Neuron (in vitro differentiated cells): ENCODE results near the gene DUSP15.
"Not testable (repeated sequence)": the region's sequence is repeated elsewhere in the genome, so short reads cannot be mapped to it uniquely, and the experiment has no call there.

Experiments
- H2AFZ ChIP-seq: one replicate; pipeline ENCODE4 v1.6.1; 2013; ENCODE audit warnings: low read depth, mild to moderate bottlenecking, inconsistent platforms, low read length, moderate library complexity
- H3K27me3 ChIP-seq: one replicate; pipeline ENCODE4 v1.6.1; 2013; ENCODE audit warnings: low read length; ENCODE audit not compliant: insufficient read depth
- H3K36me3 ChIP-seq: one replicate; pipeline ENCODE4 v1.6.1; 2013; ENCODE audit warnings: low read length; ENCODE audit not compliant: insufficient read depth
- H3K4me1 ChIP-seq: one replicate; pipeline ENCODE4 v1.6.1; 2013; ENCODE audit warnings: low read length; ENCODE audit not compliant: insufficient read depth
- H3K4me3 ChIP-seq: 2 replicates; pipeline ENCODE4 v1.5.1; 2013; ENCODE audit warnings: mild to moderate bottlenecking, low read length, moderate library complexity
- H3K9me3 ChIP-seq: one replicate; pipeline ENCODE4 v1.6.1; 2013; ENCODE audit warnings: low read length

DUSP15 gene

GRCh38 chr20:31824125-31824485 lies 46.2 kb downstream of the DUSP15 start:
- Histone ChIP-seq H3K27me3 (no peaks in the 10 kb centered on the region), H3K4me3 (no peak overlapping the region), H3K9me3 (no peaks in the 10 kb centered on the region), H3K36me3 (no peaks in the 10 kb centered on the region), H2AFZ (no peak overlapping the region), H3K4me1 (peaks cover 12% of the 10 kb centered on the region)

DNA sequence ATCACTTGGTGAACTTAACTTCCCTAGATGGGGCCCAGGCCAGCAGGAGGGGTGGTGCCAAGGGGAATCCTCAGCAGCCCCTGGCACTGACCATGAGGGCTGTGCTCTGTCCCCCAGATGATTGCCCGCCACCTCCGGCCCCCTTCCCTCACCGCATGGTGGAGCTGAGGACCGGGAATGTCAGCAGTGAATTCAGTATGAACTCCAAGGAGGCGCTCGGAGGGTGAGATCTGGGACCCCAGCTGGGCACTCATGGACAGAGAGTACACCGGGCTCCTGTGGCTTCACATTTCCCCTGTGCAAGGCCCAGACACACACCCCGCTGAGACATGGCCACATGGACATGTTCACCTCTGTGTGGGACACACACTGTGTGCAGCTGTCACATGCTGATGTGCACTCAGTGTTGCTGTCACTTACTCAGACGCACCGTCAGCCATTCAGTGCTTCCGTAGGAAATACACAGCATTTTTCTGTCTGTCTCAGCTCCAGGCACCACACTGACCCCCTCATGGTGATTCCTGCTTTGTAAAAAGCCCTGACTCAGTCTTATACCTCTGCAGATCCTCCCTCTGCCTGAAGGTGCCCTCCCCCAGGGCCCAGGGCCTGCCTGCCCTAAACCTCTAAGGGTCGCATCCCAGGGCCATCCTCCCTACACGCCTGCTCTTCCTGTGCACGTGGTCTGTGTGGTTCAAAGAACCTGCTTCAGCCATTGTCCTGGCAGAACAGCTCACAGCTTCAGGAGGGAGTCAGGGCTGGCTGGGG lies 46.8 kb downstream of the DUSP15 start:
- H3K4me3 ChIP-seq, result no peak overlapping the region
- no peaks in the 10 kb centered on the region for H3K36me3 ChIP-seq
- no peak overlapping the region for H2AFZ ChIP-seq
- peaks cover 12% of the 10 kb centered on the region for H3K4me1 ChIP-seq
- no peaks in the 10 kb centered on the region for H3K9me3 ChIP-seq
- H3K27me3 ChIP-seq, result no peaks in the 10 kb centered on the region

DNA sequence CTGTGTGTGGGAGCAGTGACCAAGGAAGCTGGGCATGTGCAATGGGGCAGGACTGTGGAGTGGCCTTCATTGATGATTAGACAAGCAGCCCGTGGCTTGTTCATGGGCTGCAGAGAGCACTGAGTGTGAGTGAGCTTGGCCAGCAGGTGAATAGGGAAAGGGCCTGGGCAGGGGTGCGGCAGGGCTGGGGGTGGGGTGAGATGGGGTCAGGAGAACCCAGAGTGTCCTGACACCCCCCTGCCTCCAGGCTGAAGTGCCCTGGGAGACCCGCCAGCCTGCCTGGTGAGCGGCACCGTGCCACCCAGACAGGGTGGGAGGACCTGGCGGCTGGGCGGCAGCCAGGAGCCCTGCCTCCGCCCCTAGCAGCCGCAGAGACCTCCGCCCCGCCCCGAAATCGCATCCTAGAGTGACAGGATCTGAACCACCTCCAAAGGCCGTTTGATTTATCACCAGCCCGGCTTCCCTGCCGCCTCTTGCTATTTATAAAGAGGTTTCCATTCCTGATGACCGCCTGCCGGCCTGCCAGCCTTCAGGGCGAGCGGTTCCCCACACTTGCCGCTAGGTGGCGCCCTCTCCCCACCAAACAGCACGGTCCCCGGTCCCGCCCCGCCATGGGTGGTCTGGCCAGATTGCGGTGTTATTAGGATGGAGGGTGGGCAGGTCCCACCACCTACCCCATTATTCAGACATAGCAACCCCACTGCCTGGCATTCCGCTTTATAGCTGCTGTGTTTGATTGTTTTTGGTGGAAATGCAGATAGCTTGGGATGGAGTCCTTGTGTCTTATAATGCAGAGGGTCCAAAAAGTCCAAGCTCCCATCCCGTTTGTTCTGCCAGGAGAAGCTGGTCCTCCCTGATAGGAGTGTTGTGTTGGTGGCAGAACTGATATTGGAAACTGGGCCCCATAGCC lies 47.7 kb downstream of the DUSP15 start:
- Histone ChIP-seq H3K9me3 (no peaks in the 10 kb centered on the region), H3K36me3 (no peaks in the 10 kb centered on the region), H3K27me3 (no peaks in the 10 kb centered on the region), H3K4me3 (no peak overlapping the region), H2AFZ (no peak overlapping the region), H3K4me1 (peaks cover 12% of the 10 kb centered on the region)

- no peaks in the 10 kb centered on the region for H3K27me3 ChIP-seq
- H3K4me3 ChIP-seq, result no peak overlapping the region
- no peak overlapping the region for H2AFZ ChIP-seq
- H3K9me3 ChIP-seq, result no peaks in the 10 kb centered on the region
- no peaks in the 10 kb centered on the region for H3K36me3 ChIP-seq
- H3K4me1 ChIP-seq, result peaks cover 12% of the 10 kb centered on the region
Measured at GRCh38 chr20:31821427-31821826, 48.9 kb downstream of the DUSP15 start.

DNA sequence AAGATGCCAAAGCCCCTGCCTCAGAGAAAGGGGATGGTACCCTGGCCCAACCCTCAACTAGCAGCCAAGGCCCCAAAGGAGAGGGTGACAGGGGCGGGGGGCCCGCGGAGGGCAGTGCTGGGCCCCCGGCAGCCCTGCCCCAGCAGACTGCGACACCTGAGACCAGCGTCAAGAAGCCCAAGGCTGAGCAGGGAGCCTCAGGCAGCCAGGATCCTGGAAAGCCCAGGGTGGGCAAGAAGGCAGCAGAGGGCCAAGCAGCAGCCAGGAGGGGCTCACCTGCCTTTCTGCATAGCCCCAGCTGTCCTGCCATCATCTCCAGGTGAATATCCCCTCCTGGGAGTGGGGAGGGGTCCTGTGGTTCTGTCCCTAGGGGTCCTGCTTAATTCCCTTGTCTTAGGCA lies 50.1 kb downstream of the DUSP15 start:
- no peaks in the 10 kb centered on the region for H3K9me3 ChIP-seq
- no peaks in the 10 kb centered on the region for H3K36me3 ChIP-seq
- no peak overlapping the region for H2AFZ ChIP-seq
- peaks cover 12% of the 10 kb centered on the region for H3K4me1 ChIP-seq
- no peak overlapping the region for H3K4me3 ChIP-seq
- H3K27me3 ChIP-seq, result no peaks in the 10 kb centered on the region

DNA sequence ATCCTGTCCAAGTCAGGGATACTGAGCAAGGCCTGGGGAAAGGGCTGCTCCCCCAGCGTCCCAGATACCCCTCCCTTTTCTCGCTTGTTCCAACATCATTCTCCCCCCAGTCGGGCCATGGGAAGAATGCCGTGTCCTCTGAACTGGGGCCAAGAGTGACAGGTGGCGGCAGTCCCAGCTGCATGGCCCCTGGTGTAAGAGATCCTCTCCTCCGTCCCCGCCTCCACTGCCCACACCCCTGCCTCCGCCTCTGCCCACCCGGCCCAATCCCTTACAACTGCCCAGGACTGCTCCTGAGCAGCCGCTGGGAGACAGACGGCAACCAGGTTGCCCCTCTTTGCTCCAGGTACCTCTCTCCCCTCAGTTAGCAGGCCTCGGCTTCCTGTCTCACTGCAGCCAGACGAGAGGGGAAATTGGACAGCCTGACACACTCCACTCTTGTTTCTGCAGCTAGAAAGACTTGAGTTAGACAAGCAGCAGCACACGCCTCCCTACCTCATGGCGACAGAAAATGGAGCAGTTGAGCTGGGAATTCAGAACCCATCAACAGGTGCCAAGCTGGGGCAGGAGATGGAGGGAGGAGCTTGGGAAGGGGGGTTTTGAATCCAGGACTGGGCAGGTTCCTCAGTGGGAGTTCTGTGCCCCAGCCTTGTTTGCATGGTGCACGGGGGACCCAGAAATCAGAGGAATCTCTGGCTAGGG lies 51.1 kb downstream of the DUSP15 start, which contains the start of gene MYLK2:
MYLK2 (plus strand) TSS at position 274 of the 702 bp plus-strand sequence; CDS start at position 499, 225 bp downstream.
- Histone ChIP-seq H3K9me3 (no peaks in the 10 kb centered on the region), H3K27me3 (no peaks in the 10 kb centered on the region), H3K36me3 (no peaks in the 10 kb centered on the region), H3K4me3 (no peak within 1 kb of the TSS), H2AFZ (no peak within 1 kb of the TSS), H3K4me1 (peaks cover 12% of the 10 kb centered on the region)

DNA sequence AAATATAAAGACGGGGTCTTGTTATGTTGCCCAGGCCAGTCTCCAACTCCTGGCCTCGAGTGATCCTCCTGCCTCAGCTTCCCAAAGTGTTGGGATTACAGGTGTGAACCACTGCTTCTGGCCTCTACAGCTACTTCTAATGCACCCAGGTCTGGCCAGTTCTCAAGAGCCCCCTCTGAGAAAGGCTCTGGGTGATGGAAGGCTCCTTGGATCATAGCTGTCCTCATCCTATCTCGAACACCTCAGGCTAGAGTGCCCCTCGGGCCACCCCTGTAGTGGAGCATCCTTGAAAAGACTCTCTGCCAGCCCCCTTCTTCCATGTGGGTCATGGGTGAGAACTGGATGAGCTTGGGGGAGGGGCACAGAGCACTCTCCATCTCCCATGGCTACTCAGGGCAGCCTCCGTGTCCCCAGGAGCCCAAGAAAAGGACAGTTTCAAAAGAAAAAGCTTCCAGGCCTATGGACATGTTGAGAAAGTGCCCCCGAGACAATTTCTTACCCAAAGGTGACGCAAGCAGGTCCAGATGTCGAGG lies 51.9 kb downstream of the DUSP15 start:
- H3K4me1 ChIP-seq, result peaks cover 6% of the 10 kb centered on the region
- H2AFZ ChIP-seq, result no peak overlapping the region
- no peak overlapping the region for H3K4me3 ChIP-seq
- H3K36me3 ChIP-seq, result no peaks in the 10 kb centered on the region
- H3K27me3 ChIP-seq, result no peaks in the 10 kb centered on the region
- H3K9me3 ChIP-seq, result no peaks in the 10 kb centered on the region

DNA sequence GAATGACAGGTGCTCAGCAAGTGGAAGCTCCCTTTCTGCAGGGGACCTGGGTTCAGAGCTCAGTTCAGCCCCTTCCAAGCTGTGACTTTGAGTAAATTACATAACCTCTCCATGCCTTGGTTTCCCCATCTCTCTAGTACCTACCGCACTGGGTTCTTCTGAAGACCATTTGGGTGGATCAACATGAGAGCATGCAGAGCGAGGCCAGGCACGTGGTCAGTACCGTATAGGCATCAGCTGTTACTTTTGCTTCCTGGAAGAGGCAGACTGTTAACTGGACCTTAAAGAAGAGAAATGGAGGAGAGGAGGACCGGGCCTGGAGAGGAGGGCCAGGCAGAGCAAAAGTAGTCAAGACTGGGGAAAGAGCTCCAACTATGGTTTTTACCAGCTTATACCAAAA lies 52.9 kb downstream of the DUSP15 start:
- Histone ChIP-seq H3K27me3 (no peaks in the 10 kb centered on the region), H3K4me1 (no peaks in the 10 kb centered on the region), H3K4me3 (no peak overlapping the region), H2AFZ (no peak overlapping the region), H3K9me3 (no peaks in the 10 kb centered on the region), H3K36me3 (no peaks in the 10 kb centered on the region)

GRCh38 chr20:31816221-31816620 lies 54.1 kb downstream of the DUSP15 start:
- no peak overlapping the region for H2AFZ ChIP-seq
- no peaks in the 10 kb centered on the region for H3K4me1 ChIP-seq
- H3K9me3 ChIP-seq, result no peaks in the 10 kb centered on the region
- no peaks in the 10 kb centered on the region for H3K27me3 ChIP-seq
- H3K4me3 ChIP-seq, result no peak overlapping the region
- H3K36me3 ChIP-seq, result no peaks in the 10 kb centered on the region

DNA sequence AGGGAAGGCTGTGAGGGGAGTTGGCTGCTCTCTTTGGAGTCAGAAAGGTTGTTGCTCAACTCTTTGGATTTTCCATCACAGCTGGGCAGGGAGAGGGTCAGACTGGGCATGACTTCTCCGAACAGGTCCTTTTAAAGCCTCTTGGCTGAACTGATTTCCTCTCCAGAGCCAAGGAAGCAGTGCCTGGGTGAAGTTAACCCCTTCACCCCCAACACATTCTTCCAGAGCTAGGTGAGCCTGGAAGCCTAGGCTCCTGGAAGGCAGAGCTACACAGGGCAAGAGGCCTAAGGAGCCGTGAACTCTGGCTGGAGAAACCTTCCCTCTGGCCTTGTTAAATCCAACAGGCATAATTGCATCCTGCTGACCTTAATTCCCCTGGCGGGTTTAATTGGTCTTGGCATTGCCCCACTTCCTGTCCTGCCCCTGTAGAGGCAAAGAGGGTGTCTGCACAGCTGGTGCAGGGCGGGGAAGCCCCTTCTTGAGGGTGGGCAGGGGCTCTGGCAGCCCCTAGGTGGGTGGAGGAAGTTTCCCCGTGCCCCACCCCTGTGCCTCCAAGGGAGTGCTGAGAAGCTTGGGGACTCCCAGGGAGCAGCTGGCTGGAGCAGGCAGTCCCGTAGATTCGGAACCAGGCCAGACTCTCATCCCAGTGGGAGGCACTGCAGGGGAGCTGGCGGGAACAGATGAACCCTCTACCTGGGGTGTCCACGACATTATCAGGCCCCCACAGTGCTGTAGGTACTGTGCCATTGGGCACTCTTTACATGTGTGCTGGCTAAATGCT lies 54.7 kb downstream of the DUSP15 start:
- Histone ChIP-seq H3K4me1 (no peaks in the 10 kb centered on the region), H2AFZ (no peak overlapping the region), H3K9me3 (no peaks in the 10 kb centered on the region), H3K27me3 (no peaks in the 10 kb centered on the region), H3K4me3 (no peak overlapping the region), H3K36me3 (no peaks in the 10 kb centered on the region)

DNA sequence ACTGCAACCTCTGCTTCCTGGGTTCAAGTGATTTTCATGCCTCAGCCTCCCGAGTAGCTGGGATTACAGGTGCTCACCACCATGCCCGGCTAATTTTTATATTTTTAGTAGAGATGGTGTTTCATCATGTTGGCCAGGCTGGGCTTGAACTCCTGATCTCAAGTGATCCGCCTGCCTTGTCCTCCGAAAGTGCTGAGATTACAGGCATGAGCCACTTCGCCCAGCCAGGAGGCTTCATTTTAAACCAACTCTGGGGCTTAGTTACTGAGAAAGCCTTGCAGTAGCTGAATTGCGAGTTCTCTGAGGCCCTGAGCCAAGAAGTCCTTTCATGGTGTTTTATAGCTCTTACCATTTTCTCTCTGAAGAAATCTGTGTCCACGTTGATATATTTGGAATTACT lies 56.2 kb downstream of the DUSP15 start:
- H3K9me3 ChIP-seq, H3K36me3 ChIP-seq, H2AFZ ChIP-seq, H3K4me3 ChIP-seq, H3K27me3 ChIP-seq, H3K4me1 ChIP-seq: not testable (repeated sequence)

GRCh38 chr20:31813611-31814010 lies 56.7 kb downstream of the DUSP15 start:
- no peaks in the 10 kb centered on the region for H3K9me3 ChIP-seq
- no peak overlapping the region for H2AFZ ChIP-seq
- no peak overlapping the region for H3K4me3 ChIP-seq
- H3K27me3 ChIP-seq, result no peaks in the 10 kb centered on the region
- no peaks in the 10 kb centered on the region for H3K36me3 ChIP-seq
- peaks cover under 1% of the 10 kb centered on the region for H3K4me1 ChIP-seq
